ENCODE data around the gene BTBD10.

DNA sequence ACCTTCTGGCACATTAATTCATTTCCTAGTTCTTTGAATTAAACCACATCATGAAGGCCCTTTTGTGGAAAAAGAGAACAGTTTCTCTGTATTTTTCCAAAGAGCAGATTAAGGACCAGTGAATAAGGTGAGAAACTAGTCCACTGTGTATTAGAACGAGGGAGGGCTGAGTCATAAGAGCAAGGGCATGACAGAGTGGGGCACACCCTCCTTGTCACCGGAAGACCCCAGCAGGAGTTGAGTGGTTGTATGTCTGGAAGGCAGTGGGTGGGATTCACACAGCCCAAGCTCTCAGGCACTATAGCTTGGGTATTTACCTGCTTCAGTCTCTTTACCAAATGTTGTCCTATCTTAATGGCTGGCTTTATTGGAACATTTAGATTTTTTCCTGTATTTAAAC lies 98.6 kb downstream of the BTBD10 start:
- TF ChIP-seq POLR2AphosphoS5 (IDR thresholded peaks at IDR 0.05) (no peak), EP300 (IDR thresholded peaks at IDR 0.05) (no peak), POLR2A (IDR thresholded peaks at IDR 0.05) (no peak)
- TF ChIP-seq, protein P1, sequence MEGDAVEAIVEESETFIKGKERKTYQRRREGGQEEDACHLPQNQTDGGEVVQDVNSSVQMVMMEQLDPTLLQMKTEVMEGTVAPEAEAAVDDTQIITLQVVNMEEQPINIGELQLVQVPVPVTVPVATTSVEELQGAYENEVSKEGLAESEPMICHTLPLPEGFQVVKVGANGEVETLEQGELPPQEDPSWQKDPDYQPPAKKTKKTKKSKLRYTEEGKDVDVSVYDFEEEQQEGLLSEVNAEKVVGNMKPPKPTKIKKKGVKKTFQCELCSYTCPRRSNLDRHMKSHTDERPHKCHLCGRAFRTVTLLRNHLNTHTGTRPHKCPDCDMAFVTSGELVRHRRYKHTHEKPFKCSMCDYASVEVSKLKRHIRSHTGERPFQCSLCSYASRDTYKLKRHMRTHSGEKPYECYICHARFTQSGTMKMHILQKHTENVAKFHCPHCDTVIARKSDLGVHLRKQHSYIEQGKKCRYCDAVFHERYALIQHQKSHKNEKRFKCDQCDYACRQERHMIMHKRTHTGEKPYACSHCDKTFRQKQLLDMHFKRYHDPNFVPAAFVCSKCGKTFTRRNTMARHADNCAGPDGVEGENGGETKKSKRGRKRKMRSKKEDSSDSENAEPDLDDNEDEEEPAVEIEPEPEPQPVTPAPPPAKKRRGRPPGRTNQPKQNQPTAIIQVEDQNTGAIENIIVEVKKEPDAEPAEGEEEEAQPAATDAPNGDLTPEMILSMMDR (IDR thresholded peaks at IDR 0.05), result no peak

Data from suprapubic skin (tissue), 4 donors.